HL-60 (cell line): ENCODE results near the gene RNF111.

Source experiments
- CTCF ChIP-seq: IDR thresholded peaks from one replicate; pipeline ENCODE4 v1.5.1; 2011; ENCODE audit warnings: low read length, control low read depth, inconsistent platforms; ENCODE audit not compliant: insufficient read depth
- POLR2AphosphoS5 ChIP-seq: IDR thresholded peaks from 2 replicates; pipeline ENCODE4 v1.6.1; 2012; ENCODE audit warnings: low read depth

- TF ChIP-seq POLR2AphosphoS5 (no peak), CTCF (peak; percentile 82)
Measured at GRCh38 chr15:58957101-58957973, 30.1 kb upstream of the RNF111 start.
